GM21526 (cell line): ENCODE results near the gene STK16.
"Not testable (repeated sequence)": the region's sequence is repeated elsewhere in the genome, so short reads cannot be mapped to it uniquely, and the experiment has no call there.

Experiments
- ATAC-seq: cut with Tn5 transposase; IDR thresholded peaks from one replicate; pipeline ENCODE4 v1.9.1; 2021; ENCODE audit warnings: moderate library complexity; ENCODE audit not compliant: unreplicated experiment, low FRiP score

STK16 gene

DNA sequence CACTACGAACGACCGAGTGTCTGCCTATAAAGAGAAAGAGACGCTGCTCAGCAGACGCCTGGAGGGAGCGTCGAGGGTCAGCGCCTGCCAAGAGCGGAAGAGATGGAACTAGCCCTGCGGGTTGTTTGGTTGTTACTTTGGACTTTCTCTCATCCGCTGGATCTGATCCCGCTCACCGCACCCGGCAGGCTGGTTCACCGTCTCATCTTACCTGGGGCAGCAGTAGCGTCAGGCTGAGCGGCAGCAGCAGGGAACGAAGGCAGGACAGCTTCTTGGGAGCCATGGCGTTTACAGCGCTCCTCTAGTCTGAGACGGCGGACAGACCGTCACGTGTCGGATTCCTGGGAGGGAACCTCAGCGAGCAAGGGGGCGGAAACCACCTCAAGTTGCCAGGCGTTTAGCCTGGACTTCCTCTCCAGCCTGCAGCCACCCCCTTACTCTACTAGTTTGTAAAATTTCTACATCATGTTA lies 2.0 kb upstream of the STK16 start:
- no peak for ATAC-seq

GRCh38 chr2:219244789-219245147 lies 511 bp upstream of the STK16 start:
- no peak for ATAC-seq

DNA sequence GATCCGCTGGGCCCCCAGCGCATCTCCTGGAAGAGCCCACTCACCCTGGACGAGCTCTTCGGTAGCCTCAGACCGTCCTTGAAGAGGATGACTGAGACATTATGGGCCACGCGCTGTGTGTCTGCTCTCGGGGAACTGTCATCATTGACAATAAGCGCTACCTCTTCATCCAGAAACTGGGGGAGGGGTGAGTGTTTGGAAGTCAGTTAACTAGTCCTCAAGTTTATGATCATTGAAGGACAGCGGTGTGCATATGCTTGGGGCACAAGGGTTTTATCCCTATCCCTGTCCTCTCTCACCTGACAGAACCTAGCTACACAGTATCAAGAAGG lies 586 bp downstream of the STK16 start:
- no peak for ATAC-seq

- no peak for ATAC-seq
Measured at GRCh38 chr2:219246559-219246958, 1.3 kb downstream of the STK16 start.

- no peak for ATAC-seq
Measured at GRCh38 chr2:219247678-219248642, 2.7 kb downstream of the STK16 start.

- no peak for ATAC-seq
Measured at GRCh38 chr2:219248845-219249202, 3.5 kb downstream of the STK16 start.

- no peak for ATAC-seq
Measured at GRCh38 chr2:219249203-219249980, 4.1 kb downstream of the STK16 start.

DNA sequence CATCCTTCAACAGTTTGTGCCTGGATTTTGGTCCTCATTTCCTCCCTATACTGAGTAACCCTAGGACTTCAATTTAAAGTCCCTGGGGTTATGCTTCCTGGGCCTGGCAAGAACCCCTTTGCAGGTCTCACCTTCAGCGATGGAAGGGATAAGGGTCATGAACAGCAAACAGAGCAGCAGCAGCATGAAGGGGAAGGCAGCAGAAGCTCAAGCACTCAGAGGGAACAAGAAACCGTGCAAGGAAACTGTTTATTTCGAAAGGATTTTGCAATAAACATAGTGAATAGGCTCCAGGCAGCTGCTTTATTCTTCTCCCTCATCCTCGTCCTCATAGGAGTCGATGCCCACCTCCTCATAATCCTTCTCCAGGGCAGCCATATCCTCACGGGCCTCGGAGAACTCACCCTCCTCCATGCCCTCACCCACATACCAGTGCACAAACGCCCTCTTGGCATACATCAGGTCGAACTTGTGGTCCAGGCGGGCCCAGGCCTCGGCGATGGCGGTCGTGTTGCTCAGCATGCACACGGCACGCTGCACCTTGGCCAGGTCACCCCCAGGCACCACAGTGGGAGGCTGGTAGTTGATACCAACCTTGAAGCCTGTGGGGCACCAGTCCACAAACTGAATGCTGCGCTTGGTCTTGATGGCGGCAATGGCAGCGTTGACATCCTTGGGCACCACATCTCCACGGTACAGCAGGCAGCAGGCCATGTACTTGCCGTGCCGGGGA lies 4.9 kb downstream of the STK16 start:
- no peak for ATAC-seq

GRCh38 chr2:219251656-219252055 lies 6.4 kb downstream of the STK16 start:
- no peak for ATAC-seq

DNA sequence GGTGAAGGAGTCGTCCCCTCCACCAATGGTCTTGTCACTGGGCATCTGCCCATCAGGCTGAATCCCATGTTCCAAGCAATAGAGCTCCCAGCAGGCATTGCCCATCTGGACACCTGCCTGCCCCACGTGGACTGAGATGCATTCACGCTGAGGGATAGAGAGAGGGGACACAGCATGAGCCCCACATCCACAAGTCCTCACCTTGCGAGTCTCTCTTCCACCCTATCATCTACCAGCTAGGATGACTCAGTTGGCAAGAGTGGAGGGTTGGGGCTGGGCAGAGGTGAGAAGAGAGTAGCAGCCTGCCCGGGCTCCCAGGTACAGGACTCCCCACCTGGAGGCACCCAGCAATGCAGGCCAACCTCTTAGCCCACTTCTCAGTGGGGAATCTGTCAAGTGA lies 6.8 kb downstream of the STK16 start:
- no peak for ATAC-seq

GRCh38 chr2:219252570-219252899 lies 7.3 kb downstream of the STK16 start:
- ATAC-seq: no peak

- ATAC-seq: peak; percentile 8
Measured at GRCh38 chr2:219252900-219253752, 7.8 kb downstream of the STK16 start, which contains the start of gene TUBA4B. TSS of gene TUBA4B (plus strand) at chr2:219253243. CDS start at chr2:219253408, 165 bp downstream.

DNA sequence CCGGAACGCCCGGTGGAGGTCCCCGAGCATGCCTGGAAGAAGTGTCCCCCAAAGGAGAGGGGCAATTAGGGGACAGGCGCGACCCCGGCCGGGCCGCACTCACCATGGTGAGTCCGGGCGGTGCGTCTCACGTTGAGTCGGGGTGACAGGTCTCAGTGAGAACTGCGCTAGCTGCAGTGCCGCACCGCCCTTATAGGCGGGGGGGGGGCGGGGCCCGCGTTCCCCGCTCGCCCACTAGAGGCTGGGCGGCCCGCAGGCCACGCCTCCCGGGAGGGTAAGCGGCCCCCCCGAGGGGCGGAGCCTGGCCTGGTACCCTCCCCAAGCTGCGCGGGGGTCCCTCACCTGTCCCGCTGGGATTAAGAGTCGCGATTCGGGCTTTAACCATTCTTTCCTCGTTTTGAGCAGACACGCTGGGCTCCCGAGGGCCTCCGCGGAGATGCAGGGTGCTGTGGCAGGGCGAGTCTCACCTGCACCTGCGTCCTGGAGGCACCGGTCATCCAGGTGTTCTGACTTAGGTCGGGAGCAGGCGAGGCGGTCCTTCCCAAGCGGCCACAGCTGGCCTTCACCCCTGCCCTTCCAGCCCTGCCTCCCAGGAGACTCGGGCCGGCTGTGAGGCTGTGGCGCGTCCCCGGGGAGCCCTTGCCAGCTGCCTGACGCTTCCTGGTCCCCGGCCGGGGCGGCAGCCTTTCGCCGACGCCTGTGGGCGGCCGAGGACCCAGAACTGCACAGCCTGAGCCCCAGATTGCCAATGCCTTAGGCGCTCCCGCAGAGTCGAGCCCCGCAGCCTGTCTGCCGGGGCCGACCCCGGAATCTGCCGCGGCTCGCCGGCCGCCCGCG lies 8.7 kb downstream of the STK16 start, which contains the start of gene TUBA4A:
Gene TUBA4A (minus strand): TSS at position 166 of the 837 bp plus-strand sequence. CDS start 60 bp downstream, at position 106.
- ATAC-seq: peak; percentile 48

GRCh38 chr2:219254590-219255201 lies 9.4 kb downstream of the STK16 start:
- ATAC-seq: peak; percentile 23

GRCh38 chr2:219258942-219259341 lies 13.7 kb downstream of the STK16 start:
- not testable (repeated sequence) for ATAC-seq

GRCh38 chr2:219261024-219261855 lies 16.0 kb downstream of the STK16 start:
- ATAC-seq: no peak

DNA sequence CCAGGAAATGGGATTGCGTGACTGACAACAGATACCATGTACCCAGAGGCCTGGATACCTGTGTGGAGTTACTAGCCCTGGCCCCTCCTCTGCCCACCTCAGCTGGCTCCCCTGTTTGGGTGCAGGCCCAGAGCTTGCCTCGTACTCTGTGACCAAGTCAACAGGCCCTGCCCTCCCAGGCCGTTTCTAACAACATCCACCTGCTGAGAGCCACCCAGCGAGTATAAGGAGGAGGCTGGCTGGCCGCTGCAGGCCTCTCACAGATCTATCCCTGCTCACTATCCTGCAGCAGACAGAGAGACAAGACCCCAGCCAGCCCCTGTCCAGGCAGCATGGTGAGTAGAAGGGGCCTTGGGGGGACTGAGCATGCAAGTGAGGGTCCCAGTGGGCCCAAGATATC lies 21.0 kb downstream of the STK16 start:
- ATAC-seq: no peak

GRCh38 chr2:219266886-219267285 lies 21.6 kb downstream of the STK16 start:
- ATAC-seq: no peak
